ENCODE measurements around the gene OMP. TPM values are rescaled to one million over a fixed set of nuclear protein-coding genes. Genes with fewer than 3 reads are reported as not detected.
A peak's percentile ranks its signal among the peaks of the same experiment; 100 is the strongest.

OMP gene
- total RNA-seq, 6 experiments from 2014 or later: 1.0 to 4.2 (median 2.0) TPM; not detected in 1

GRCh38 chr11:77115956-77116355 is 13.3 kb downstream of the OMP start:
- no peaks in the 10 kb centered on the region for H3K27me3 ChIP-seq
- H3K9me3 ChIP-seq: no peaks in the 10 kb centered on the region
- H3K4me1 ChIP-seq: no peaks in the 10 kb centered on the region
- no peak overlapping the region for H3K4me3 ChIP-seq
- H3K27ac ChIP-seq: no peak overlapping the region
- ATAC-seq (no peak), DNase-seq (peak in 1 of 3 donors; percentile 46)
- no CpG with 5 or more reads among the region's 15 CpGs for WGBS (ENCODE audit: insufficient coverage, low coverage, low lambda C conversion rate, missing lambda C conversion rate)
- TF ChIP-seq POLR2A (IDR thresholded peaks at IDR 0.05) (no peak), CTCF (IDR thresholded peaks at IDR 0.05) (no peak)
- H3K36me3 ChIP-seq: peaks cover 0 to 58% (median 10%) of the 10 kb centered on the region in 4 donors
- intact Hi-C loops (cut with DNase I): loop anchor here in 1 of 2 donors (10.0 kb wide), 1 partner anchor 71 kb away; no protein-coding TSS in a partner anchor

GRCh38 chr11:77117492-77117891 is 14.9 kb downstream of the OMP start:
- intact Hi-C loops (cut with DNase I): loop anchor here in 1 of 2 donors (10.0 kb wide), 1 partner anchor 73 kb away; no protein-coding TSS in a partner anchor
- H3K36me3 ChIP-seq: peaks cover 0 to 65% (median 13%) of the 10 kb centered on the region in 4 donors
- H3K4me3 ChIP-seq: no peak overlapping the region
- no peaks in the 10 kb centered on the region for H3K27me3 ChIP-seq
- H3K9me3 ChIP-seq: no peaks in the 10 kb centered on the region
- TF ChIP-seq POLR2A (IDR thresholded peaks at IDR 0.05): no peak
- TF ChIP-seq CTCF (IDR thresholded peaks at IDR 0.05): no peak
- 79% methylated on average over 2 of the region's 7 CpGs for WGBS (ENCODE audit: insufficient coverage, low coverage, low lambda C conversion rate, missing lambda C conversion rate)
- ATAC-seq: no peak
- no peak overlapping the region for H3K27ac ChIP-seq
- H3K4me1 ChIP-seq: no peaks in the 10 kb centered on the region
- peak in 1 of 3 donors; percentile 31 for DNase-seq

GRCh38 chr11:77118086-77118485 is 15.4 kb downstream of the OMP start:
- no peaks in the 10 kb centered on the region for H3K27me3 ChIP-seq
- H3K36me3 ChIP-seq: peaks cover 0 to 70% (median 16%) of the 10 kb centered on the region in 4 donors
- H3K9me3 ChIP-seq: no peaks in the 10 kb centered on the region
- DNase-seq (peak in 1 of 3 donors; percentile 51), ATAC-seq (no peak)
- H3K27ac ChIP-seq: no peak overlapping the region
- intact Hi-C loops (cut with DNase I): loop anchor here in 1 of 2 donors (10.0 kb wide), 1 partner anchor 73 kb away; no protein-coding TSS in a partner anchor
- TF ChIP-seq CTCF (IDR thresholded peaks at IDR 0.05): no peak
- TF ChIP-seq POLR2A (IDR thresholded peaks at IDR 0.05): no peak
- H3K4me3 ChIP-seq: no peak overlapping the region
- no CpG with 5 or more reads among the region's 17 CpGs for WGBS (ENCODE audit: insufficient coverage, low coverage, low lambda C conversion rate, missing lambda C conversion rate)
- H3K4me1 ChIP-seq: no peaks in the 10 kb centered on the region

GRCh38 chr11:77118971-77119370 is 16.3 kb downstream of the OMP start:
- no peak for ATAC-seq
- peak in 1 of 3 donors; percentile 56 for DNase-seq
- Histone ChIP-seq H3K27me3 (no peaks in the 10 kb centered on the region), H3K9me3 (no peaks in the 10 kb centered on the region), H3K27ac (no peak overlapping the region), H3K4me1 (no peaks in the 10 kb centered on the region), H3K36me3 (peaks cover 0 to 78% (median 16%) of the 10 kb centered on the region in 4 donors), H3K4me3 (no peak overlapping the region)
- intact Hi-C loops (cut with DNase I): loop anchor here in 1 of 2 donors (10.0 kb wide), 1 partner anchor 74 kb away; no protein-coding TSS in a partner anchor
- 87% methylated on average over 7 of the region's 12 CpGs for WGBS (ENCODE audit: insufficient coverage, low coverage, low lambda C conversion rate, missing lambda C conversion rate)
- TF ChIP-seq CTCF (IDR thresholded peaks at IDR 0.05) (no peak), POLR2A (IDR thresholded peaks at IDR 0.05) (no peak)
